GM23248 (cell line): ENCODE measurements around the gene BAHD1.

Source experiments
- EZH2 ChIP-seq: fragments of 200-600 bp; sonication (generic); IDR thresholded peaks from 2 replicates; pipeline ENCODE4 v1.6.1; 2018; ENCODE audit warnings: antibody characterized with exemption, mild to moderate bottlenecking; ENCODE audit not compliant: insufficient read depth, poor library complexity, severe bottlenecking
- EZH2phosphoT487 ChIP-seq: fragments of 200-600 bp; sonication (generic); IDR thresholded peaks from 2 replicates; pipeline ENCODE4 v1.6.1; 2018; ENCODE audit warnings: antibody characterized with exemption, moderate library complexity, mild to moderate bottlenecking, low read depth; ENCODE audit not compliant: insufficient read depth

DNA sequence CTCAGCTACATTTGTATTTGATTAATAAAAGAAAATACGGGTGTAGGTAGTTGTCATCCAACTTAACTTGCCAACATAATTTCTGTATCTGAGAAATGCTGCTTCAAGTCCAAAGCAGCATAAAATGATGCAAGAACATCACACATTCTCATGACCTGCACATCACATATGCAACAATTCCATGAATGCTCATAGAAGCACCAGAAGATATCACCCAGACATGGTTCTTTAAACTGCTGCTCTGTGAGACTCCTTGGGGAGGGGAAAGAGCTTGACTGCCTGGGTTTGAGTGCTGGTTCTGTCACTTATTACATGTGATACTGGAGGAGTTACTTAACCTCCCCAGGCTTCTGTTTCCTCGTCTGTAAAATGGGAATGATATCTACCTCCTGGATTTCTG is 69.4 kb downstream of the BAHD1 start:
- TF ChIP-seq EZH2 (no peak), EZH2phosphoT487 (no peak)
